GM19193 (cell line): ENCODE results near the gene GUCD1.

Experiments used
- POLR2A ChIP-seq: IDR thresholded peaks from 4 replicates; pipeline ENCODE4 v1.6.1; 2011; ENCODE audit not compliant: insufficient read depth, insufficient read length; ENCODE audit errors: extremely low read depth

The GUCD1 gene

GRCh38 chr22:24590596-24591173 is 35.7 kb upstream of the GUCD1 start:
- no peak for TF ChIP-seq POLR2A

- no peak for TF ChIP-seq POLR2A
These were observed 34.6 kb upstream of the GUCD1 start for GRCh38 chr22:24589518-24590030.

GRCh38 chr22:24588757-24589481 is 34.0 kb upstream of the GUCD1 start:
- no peak for TF ChIP-seq POLR2A

GRCh38 chr22:24588381-24588756 is 33.4 kb upstream of the GUCD1 start:
- no peak for TF ChIP-seq POLR2A

GRCh38 chr22:24587948-24588347 is 33.0 kb upstream of the GUCD1 start:
- no peak for TF ChIP-seq POLR2A

- no peak for TF ChIP-seq POLR2A
These were observed 32.3 kb upstream of the GUCD1 start for GRCh38 chr22:24587251-24587650.

- no peak for TF ChIP-seq POLR2A
These were observed 31.1 kb upstream of the GUCD1 start for GRCh38 chr22:24585927-24586546.

- no peak for TF ChIP-seq POLR2A
These were observed 30.5 kb upstream of the GUCD1 start for GRCh38 chr22:24585461-24585860.

- no peak for TF ChIP-seq POLR2A
These were observed 30.0 kb upstream of the GUCD1 start for GRCh38 chr22:24584871-24585411.

GRCh38 chr22:24584166-24584790 is 29.3 kb upstream of the GUCD1 start:
- TF ChIP-seq POLR2A, result no peak

- no peak for TF ChIP-seq POLR2A
These were observed 28.6 kb upstream of the GUCD1 start for GRCh38 chr22:24583221-24584165.

- TF ChIP-seq POLR2A, result no peak
These were observed 27.3 kb upstream of the GUCD1 start for GRCh38 chr22:24582056-24582814.

GRCh38 chr22:24580276-24580675 is 25.3 kb upstream of the GUCD1 start:
- TF ChIP-seq POLR2A, result no peak

GRCh38 chr22:24579258-24579601 is 24.3 kb upstream of the GUCD1 start:
- TF ChIP-seq POLR2A, result no peak
